ENCODE measurements around the gene STX17.

The STX17 gene

DNA sequence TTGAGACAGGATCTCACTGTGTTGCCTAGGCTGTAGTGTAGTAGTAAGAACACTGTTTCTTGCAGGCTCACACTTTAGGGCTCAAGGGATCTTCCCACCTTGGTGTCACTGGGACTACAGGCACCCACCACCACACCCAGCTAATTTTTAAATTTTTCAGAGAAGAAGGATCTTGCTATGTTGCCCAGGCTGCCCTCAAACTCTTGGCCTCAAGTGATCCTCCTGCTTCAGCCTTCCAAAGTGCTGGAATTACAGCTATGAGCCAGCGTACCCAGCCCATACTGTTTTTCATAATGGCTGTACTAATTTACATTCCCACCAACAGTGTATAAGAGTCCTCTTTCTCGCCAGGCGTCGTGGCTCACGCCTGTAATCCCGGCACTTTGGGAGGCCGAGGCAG, 5.1 kb downstream of the STX17 start:
- DNase-seq: no peak

DNA sequence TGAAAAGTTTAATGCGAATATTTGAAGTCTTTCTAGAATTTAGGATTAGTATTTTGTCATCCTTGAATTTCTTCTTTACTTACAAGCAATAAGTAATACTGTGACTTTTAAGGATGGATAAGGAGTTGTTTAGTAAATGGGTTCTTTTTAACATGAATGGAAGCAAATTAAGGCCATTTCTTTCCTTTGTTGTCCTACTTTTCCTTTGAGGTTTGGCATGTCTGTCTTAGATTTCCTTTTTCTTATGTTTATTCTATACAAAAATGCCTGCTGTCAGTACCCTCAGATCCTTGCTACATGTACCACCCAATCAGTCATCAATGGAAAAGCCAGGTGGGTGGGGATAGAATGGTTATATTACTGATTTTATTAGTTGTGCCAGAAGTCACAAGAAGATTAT, 10.2 kb downstream of the STX17 start:
- no peak for DNase-seq

DNA sequence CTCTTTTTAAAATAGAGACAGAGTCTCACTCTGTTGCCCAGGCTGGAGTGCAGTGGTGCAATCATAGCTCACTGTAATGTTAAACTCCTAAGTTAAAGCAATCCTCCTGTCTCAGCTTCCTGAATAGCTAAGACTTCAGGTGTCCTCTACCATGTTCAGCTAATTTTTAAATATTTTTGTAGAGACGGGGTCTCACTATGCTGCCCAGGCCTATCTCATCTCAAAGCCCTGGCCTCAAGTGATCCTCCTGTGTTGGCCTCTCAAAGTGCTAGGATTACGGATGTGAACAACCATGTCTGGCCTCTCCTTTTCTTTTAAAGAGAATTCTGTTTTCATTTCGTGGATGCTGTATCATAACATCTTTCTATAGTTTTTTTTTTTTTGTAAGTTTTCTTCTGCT, 11.7 kb downstream of the STX17 start:
- no peak for DNase-seq

DNA sequence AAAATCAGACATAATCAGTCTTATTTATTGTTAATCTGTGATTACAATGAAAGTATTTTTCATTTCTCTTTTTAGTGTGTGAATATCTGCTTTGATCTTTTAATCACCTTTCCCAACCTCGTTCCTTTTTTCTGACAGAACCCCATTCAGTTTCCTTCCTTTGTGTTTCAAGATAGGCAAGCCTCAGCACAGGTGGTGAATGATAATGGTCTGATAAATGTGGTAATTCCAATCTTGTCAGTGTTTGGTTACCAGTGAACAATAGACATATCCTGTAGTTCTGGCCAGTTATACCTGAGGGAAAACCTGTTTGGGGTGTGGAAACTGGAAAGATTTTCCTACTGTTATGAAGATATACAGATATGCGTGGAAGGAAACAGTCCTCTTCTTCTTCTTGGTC, 13.5 kb downstream of the STX17 start:
- no peak for DNase-seq

DNA sequence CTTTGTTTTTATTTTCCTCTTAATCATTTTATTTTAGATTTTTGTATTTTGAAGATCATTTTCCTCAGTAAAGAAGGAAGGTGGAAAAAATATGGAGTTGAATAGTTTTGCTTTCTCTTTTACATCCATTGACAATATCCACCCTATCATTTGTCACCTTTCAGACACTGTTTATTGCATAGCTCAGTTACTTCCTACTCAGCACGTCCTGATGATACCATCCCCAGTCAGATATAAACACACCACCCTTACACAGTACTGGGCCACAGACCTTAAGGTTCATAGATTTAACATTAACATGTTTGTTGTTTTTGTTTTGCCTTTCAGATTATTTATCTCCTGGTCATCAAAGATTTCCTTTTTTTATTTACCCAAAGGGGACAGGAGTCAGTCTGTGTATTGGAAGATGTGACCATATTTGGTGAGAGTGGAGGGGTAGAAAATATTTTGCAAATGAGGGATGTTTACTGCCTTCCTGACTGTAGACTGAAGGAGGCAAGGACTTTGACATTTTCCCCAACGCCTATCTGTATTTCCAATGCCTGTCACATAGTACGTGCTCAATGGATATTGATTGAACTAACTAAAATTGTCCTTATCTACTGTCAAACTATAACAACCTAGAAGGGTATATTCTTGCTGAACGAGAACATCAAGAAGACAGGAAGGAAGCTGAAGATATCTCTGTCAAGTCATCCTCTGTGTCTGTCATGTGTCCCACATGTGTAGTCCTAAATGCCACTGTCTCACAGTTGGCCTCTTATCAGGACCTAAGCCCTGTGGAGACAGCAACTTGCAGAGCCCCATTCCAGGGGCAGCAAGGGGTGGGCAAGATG, 15.6 kb downstream of the STX17 start:
- no peak for DNase-seq

DNA sequence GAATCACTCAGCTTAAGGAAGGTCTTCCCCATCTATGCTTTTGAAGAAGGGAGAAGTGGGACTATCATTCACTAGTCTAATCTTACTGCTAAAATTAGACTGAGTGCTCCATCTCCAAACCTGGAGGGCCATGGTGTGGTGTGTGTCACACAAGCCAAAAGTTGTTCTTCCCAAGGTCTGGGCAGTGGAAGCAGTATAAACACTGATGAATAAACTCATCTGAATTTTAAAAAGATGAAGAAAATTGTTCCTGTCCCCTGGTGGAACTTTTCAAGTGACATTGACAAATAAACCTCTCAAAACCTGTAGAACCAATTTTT, 16.2 kb downstream of the STX17 start:
- no peak for DNase-seq

DNA sequence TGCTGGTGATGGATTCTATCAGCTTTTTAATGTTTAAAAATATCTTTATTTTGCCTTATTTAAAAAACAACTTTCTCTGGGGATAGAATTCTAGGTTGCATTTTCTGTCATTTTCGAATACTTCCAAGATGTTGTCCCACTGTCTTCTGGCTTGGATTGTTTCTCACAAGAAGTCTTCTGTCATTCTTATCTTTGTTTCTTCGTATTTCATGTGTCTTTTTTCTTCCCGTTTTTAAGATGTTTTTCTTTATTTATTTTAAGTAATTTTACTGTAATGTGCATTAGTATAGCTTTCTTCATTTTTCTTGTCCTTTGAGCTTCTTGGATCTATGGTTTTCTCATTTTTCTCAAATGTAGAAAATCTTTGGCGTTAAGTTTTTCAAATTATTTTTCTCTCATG, 19.1 kb downstream of the STX17 start:
- no peak for DNase-seq

DNA sequence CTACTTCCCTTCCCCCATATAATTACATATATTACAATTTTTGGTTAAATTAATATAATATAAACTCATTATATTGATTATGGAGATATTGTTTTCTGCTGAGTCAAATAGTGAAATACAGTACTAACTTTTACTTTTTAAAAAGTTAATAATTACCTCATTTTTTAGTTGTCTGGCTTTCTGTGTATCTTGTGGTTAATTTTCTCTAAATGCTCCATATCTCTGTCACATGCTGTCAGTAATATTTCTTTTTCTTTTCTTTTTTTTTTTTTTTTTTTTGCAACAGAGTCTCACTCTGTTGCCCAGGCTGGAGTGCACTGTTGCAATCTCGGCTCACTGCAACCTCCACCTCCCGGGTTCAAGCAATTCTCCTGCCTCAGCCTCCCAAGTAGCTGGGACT, 23.2 kb downstream of the STX17 start:
- no peak for DNase-seq

DNA sequence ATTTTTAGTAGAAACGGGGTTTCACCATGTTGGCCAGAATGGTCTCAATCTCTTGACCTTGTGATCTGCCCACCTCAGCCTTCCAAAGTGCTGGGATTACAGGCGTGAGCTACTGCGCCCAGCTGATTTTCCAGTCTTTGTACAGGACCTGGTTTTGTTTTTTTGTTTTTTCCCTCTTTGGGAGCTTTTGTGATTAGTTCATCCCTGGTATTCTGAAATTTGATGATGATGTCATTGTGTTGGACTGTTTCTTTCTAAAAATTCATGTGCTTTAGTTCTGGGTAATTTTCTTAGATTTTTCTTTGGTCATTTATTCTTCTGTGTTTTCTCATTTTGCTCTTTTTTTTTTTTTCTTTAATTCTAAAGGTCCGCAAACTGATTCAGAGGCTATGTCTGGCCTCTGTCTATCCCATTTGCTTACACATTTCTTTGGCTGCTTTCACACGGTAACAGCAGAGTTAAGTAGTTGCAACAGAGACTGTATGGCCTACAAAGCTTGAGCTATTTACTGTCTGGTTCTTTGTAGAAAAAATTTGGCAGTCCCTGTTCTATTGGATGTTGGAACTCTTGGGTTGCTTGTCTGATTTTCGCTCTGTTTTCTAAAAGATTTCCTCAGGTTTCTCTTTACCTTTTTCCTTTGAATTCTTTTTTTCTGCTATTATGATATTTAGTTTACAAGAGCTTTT, 24.8 kb downstream of the STX17 start:
- no peak for DNase-seq

DNA sequence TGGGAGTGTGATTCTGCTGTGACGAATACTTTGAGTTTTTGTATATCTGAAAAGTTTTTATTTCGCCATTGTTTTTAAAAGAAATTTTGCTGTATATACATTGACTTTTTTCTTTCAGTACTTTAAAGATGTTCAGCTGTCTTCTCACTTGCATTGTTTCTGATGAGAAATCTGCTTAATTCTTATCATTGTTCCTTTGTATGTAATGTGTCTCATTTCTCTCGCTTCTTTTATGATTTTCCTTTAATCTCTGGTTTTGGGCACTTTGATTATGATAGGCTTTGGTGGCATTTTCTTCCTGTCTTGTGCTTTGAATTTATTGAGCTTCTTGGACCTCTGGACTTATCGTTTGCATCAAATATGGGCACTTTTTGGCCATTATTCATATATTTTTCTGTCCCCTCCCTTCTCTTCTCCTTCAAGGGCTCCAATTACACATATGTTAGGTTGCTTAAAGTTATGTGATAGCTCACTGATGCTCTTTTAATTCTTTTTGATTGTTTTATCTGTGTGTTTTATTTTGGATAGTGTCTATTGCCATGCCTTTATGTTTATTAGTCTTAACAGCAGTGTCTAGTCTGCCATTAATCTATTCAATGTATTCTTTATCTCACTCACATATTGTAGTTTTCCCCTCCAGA, 30.6 kb downstream of the STX17 start:
- no peak for DNase-seq

DNA sequence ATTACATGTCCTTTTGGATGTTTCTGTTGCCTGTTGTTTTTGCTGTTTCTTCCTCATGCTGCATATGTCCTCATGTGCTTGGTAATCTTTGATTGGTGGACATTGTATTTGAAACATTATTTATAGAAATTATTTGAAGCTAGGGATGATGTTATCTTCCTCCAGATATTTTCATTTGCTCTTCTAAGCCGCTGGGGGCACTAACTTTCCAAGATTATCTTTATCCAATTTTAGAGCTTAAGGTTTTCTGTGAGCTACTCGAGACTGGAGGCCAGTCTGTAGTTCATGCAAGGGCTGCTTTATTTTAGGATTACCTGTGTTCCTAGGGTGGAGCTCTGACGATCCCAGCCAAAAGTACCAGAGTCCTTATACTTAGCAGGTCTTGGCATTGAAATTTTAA, 40.9 kb downstream of the STX17 start:
- no peak for DNase-seq

DNA sequence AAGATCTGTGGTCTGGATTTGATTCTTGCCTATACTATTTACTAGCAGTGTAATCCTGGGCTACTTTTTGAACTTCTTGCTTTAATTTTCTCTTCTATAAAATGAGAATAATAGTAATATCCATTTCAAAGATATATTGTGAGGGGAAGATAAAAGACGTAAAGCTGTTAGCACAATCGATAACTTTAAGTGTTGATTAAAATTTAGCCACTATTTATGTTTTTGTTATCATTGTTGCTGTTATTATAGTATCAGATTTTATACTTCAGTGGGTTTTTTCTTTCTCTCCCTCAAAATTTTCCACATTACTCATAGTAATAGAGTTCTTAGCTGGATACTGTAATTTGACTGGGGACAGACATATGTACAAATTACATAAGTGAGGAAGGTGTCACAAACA, 42.0 kb downstream of the STX17 start:
- DNase-seq: no peak

DNA sequence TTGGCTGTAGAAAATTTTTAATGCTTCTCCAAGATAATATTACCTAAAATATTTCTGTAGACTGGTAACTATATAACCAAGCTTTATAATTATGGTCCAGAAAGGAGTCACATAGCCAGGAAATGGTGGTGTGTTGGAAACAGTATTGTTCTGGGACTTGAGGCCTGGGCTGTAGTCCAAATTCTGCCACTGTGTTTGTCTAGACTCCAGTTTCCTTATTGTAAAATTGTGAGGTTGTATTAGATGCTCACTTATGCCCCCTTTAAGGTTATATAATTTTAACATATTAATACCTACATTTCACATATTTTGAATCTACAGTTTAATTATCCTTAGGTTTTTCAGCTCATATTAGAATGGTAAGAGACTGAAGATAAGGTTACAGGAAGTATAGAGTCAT, 42.4 kb downstream of the STX17 start:
- DNase-seq: no peak

DNA sequence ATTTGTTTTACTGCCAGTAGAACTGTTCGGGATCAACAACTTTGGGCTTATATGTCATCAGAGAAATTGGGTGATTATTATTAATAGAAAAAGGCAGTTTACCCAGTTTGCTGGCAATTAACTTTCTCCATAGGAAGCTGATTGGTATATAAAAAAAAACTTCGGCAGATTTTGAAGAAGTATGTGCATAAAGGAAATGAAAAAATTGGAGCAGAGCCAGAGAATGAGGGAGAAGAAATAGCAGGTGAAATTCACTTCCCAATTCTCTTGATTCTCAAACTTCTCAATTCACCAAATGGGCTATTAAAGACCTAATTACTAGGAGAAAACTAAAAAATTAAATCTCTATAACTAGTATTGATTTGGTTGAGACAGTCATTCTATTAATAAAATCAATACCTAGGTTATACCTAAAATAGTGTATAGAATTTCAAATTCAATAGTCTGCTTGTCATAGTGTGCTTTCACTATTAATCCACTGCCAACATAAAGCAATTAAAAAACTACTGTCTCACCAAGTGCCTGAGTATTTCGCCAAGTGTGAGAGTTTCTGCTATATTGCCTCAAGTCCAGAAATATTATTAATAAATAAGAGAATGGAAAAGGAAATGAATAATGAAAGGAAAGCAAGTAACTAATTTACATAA, 47.5 kb downstream of the STX17 start:
- no peak for DNase-seq

DNA sequence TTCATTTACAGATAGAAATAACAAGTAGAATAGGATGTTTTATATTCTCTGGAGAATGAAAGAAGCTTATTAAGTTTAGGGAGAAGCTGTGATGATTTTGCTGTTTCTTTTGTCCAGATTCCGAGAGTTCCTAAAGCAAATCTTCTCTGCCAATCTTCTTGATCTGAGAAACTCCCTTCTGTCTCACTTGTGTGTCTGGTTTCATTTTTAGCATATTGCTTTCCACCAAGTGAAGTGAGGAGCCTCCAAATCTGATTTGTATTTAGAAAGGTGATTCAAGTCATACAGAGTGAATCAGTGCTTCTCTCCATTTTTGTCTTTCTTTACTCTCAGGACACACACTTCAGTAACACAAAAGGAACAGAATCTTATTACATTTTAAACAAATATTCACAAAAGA, 48.4 kb downstream of the STX17 start:
- DNase-seq: no peak

DNA sequence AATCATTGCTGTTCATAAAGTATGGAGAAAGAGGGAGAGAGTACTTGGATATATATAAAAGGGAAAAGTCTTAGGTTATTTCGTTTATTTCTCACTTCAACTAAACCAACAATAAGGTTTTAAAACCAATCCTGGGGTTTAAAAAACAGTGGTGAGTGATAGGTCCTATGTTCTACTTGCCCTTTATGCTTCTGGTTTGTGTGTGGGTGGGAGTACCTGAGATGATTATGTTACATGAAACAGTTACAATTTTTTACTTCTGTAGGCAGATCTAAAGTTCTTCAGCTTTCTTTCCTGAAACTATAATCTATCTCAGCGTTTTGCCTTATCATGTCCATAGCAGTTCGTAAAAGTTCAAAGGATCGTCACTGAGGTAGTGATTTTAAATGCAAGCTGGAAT, 49.2 kb downstream of the STX17 start:
- DNase-seq: no peak

DNA sequence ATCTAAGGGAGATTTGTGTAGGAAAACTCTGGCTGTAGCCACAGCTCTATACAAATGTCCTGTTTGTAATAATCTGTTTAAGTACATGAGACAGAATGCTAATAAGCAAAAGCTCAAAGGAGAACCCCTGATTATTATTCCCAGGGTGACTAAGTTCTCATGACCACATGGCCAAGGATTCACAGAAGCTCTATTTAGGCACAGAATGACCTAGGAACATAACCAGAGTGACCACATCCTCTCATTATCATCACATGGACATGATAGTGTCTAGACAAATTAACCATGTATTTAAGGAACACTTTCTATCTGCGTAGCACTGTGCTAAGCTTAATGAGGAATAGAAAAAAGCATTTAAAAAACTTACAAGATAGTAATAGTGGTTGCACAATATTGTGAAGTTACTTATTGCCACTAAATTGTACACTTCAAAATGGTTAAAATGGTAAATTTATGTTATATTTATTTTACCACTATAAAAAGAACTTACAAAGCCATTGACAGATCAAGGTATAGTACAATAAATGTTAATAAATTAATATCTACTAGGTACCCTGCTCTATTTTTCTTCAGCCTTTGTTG, 56.3 kb downstream of the STX17 start:
- DNase-seq: no peak

DNA sequence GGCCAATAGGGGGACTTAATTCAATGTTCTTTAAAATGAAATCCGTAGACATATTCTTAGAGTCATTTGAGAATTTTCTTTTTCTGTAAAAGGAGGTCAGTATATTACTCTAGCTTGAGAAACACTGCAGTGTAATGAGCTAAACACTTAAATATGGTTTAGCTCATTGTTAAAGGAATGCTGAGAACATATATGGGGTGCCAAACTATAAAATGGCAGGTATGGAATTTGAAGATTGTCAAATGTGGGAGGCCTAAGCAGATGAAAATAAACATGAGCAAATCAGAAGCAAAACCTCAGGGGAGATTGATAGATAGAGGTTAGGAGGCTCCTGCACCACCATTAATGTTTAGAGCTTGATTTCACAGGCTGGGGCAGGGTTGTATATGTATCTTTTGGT, 57.9 kb downstream of the STX17 start:
- DNase-seq: no peak

DNA sequence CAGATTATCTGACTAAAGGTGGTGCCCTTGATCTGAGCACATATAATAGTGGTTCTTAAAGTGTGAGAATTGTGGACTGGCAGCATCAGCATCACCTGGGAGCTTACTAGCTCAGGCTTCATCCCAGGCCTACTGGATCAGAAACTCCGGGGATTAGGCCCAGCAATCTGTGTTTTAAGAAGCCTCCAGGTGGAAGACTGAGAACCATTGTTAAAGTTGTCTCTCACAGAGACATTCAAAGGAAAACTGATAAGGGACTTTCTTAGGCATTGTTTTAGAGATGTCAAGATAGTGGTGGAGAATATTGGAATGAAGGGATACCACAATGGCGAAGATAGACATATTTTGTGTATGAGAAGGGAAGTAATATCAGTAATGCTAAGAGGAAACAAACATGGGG, 59.5 kb downstream of the STX17 start:
- no peak for DNase-seq

DNA sequence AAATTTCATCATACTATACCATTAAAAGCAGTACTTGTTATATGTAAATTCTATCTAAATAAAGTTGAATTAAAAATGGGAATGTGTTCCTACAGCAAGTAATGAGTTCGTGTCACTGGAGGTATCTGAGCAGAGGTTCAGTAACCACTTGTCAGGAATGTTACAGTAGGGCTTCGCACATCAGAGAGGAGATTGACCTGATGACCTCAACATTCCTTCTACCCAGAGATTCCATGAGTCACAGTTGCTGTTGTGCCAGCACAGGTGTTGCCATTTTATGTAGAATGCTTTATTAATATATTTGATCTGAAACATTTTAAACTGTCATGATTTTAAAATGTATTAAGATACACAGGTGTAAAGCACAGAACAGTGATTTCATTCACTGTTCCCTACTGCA, 60.3 kb downstream of the STX17 start:
- peak; percentile 46 to 79 for DNase-seq

DNA sequence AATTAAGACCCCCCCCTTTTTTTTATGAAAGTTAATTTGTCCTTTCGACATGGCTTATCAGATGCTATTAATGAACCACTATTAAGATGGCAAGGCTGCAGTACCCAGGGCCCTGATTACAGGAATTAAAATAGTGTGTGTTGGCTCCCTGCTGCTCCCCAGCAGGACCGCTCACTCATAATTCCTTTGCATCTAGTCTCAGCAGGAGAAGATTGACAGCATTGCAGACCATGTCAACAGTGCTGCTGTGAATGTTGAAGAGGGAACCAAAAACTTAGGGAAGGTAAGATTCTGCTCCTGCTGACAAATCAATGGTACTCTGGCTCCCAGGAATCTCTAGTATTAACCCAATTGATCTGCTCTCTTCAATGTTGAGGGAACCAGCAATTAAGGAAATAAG, 61.0 kb downstream of the STX17 start:
- no peak for DNase-seq

DNA sequence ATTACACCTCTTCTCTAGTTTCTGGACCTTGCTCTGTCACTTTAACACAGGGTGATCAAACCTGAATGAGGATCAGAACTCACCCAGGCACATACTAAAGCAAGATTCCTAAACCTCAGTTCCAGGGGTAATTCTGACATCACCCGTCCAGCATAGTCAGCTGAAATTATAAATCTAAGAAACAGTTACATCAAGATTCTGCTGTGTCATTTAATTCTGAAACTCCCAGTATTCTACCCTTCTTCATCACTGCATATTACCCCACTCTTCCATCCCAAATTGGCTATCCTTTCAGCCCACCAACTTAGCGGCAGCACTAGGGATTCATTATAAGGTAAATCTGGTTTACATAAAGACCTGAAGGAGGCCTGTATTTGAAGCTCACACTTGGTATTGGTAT, 64.0 kb downstream of the STX17 start:
- no peak for DNase-seq

DNA sequence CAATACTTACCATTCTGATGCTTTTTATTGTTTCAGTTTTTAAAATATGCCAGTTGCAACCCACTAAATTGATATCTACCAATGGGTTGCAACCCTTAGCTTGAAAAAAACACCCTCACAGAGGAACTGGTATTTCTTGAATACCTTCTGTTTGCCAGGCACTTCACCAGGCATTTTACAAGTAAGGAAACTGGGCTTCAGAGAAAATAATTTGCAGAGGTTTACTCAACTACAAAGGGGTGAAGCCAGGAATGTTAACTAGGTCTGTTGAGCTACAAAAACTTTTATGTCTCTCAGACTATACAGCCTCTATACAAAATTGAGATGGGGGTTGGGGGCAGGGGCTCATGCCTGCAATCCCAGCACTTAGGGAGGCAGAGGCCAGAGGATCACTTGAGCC, 65.0 kb downstream of the STX17 start:
- DNase-seq: no peak

DNA sequence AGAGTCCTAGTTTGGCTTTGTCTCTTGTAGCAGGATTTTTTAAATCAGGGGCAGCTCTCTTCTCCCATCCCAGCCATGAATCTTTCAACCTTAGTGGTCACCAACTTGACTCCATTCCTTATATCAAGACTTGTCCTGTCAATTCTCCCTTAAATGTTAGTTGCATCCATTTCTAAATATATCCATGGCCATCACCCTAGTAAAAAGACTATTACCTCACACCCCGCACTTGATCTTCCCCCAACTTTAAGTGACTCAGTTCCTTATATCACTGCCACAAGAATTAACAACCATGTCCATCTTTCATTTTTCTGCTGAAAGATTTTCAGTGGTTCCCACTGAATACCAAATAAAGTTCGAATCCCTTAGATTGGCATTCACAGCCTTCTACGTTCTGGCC, 67.0 kb downstream of the STX17 start:
- DNase-seq: no peak

Data from SW 1271 (cell line).